ENCODE measurements around the gene IFI30. TPM values are rescaled to one million over a fixed set of nuclear protein-coding genes. Genes with fewer than 3 reads are reported as not detected.

The IFI30 gene
- total RNA-seq, 1 experiment from 2014 or later: 23.6 TPM

- Histone ChIP-seq H2BK20ac (ENCODE audit: low read depth, low read length, poor library complexity, severe bottlenecking) (no peak overlapping the region), H3K4me1 (ENCODE audit: insufficient read depth, low read length) (no peaks in the 10 kb centered on the region; the same call in 1 of the 2 replicates), H3K56ac (ENCODE audit: insufficient read length, low read depth, low read length) (no peak overlapping the region), H3K23ac (ENCODE audit: insufficient read length, low read depth, low read length) (no peak overlapping the region), H3K14ac (ENCODE audit: insufficient read depth, low read length) (no peak overlapping the region), H2BK120ac (ENCODE audit: low read depth, low read length, poor library complexity, severe bottlenecking) (no peak overlapping the region), H3K4me2 (ENCODE audit: insufficient read depth, insufficient read length, low read length) (peak overlapping the region; percentile 3), H3K9ac (ENCODE audit: extremely low read depth, insufficient read length, low read length) (no peak overlapping the region), H4K91ac (ENCODE audit: insufficient read length, low read depth, low read length) (no peak overlapping the region), H3T11ph (ENCODE audit: low read length) (no peak overlapping the region), H3K79me2 (ENCODE audit: insufficient read depth, low read length) (no peaks in the 10 kb centered on the region), H2BK5ac (ENCODE audit: insufficient read length, low read length) (no peak overlapping the region), H3K4ac (ENCODE audit: low read depth, low read length) (no peak overlapping the region), H3K27ac (ENCODE audit: insufficient read length, low read depth, low read length) (no peak overlapping the region), H3K23me2 (ENCODE audit: insufficient read length, low read depth, low read length, poor library complexity, severe bottlenecking) (no peaks in the 10 kb centered on the region), H2BK12ac (ENCODE audit: insufficient read length, low read depth, low read length) (no peak overlapping the region), H4K8ac (replicated peaks; ENCODE audit: insufficient read length, low read depth, low read length) (no peak overlapping the region), H3K27me3 (ENCODE audit: insufficient read depth, low read length) (no peaks in the 10 kb centered on the region; the same call in 1 of the 2 replicates), H4K5ac (ENCODE audit: insufficient read length, low read depth, low read length) (no peak overlapping the region), H3K9me3 (ENCODE audit: control insufficient read depth, low read depth, low read length) (no peaks in the 10 kb centered on the region), H2BK15ac (ENCODE audit: low read depth, low read length) (no peak overlapping the region), H3K18ac (ENCODE audit: insufficient read length, low read depth, low read length) (no peak overlapping the region), H2AK5ac (ENCODE audit: insufficient read length, low read length) (no peak overlapping the region), H3K79me1 (ENCODE audit: insufficient read depth, low read depth, low read length, poor library complexity, severe bottlenecking) (no peaks in the 10 kb centered on the region), H4K20me1 (ENCODE audit: control insufficient read depth, insufficient read depth, insufficient read length) (no peaks in the 10 kb centered on the region), H2AFZ (ENCODE audit: low read length) (no peak overlapping the region)
- Mint-ChIP-seq H3K27me3 (ENCODE audit: low read depth) (peaks cover 9% of the 10 kb centered on the region), H3K27ac (no peak overlapping the region; a peak in 1 of 7 replicates), H3K9me3 (no peaks in the 10 kb centered on the region; a peak in 1 of 5 replicates), H3K4me1 (peaks cover 20 to 28% of the 10 kb centered on the region in 2 experiments), H3K4me3 (peak overlapping the region; percentile 42 to 58; a peak in 4 of 5 replicates), H3K36me3 (ENCODE audit: insufficient read depth in 1 of 3, low read depth in 3 of 3) (no peaks in the 10 kb centered on the region; a peak in 1 of 7 replicates)
- no peak for DNase-seq
- TF ChIP-seq, protein P1, sequence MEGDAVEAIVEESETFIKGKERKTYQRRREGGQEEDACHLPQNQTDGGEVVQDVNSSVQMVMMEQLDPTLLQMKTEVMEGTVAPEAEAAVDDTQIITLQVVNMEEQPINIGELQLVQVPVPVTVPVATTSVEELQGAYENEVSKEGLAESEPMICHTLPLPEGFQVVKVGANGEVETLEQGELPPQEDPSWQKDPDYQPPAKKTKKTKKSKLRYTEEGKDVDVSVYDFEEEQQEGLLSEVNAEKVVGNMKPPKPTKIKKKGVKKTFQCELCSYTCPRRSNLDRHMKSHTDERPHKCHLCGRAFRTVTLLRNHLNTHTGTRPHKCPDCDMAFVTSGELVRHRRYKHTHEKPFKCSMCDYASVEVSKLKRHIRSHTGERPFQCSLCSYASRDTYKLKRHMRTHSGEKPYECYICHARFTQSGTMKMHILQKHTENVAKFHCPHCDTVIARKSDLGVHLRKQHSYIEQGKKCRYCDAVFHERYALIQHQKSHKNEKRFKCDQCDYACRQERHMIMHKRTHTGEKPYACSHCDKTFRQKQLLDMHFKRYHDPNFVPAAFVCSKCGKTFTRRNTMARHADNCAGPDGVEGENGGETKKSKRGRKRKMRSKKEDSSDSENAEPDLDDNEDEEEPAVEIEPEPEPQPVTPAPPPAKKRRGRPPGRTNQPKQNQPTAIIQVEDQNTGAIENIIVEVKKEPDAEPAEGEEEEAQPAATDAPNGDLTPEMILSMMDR (conservative IDR thresholded peaks at IDR 0.05): no peak
- no CpG with 5 or more reads among the region's 28 CpGs for WGBS (ENCODE audit: extremely low coverage, insufficient read length, low lambda C conversion rate)
Measured at GRCh38 chr19:18219911-18220631, 46.5 kb downstream of the IFI30 start.
